Parathyroid adenoma (tissue), 2 donors: ENCODE results near the gene MTUS2.

Experiments
- H2AFZ ChIP-seq: fragments of 300-600 bp; sonication (generic); one replicate; pipeline ENCODE4 v1.7.0; 2017; ENCODE audit warnings: antibody characterized with exemption, mild to moderate bottlenecking
- H3K27ac ChIP-seq: fragments of 300-600 bp; sonication (generic); one replicate; pipeline ENCODE4 v1.7.0; 2017
- H3K27me3 ChIP-seq: fragments of 300-600 bp; sonication (generic); one replicate; pipeline ENCODE4 v1.7.0; 2017; ENCODE audit warnings: low read length; ENCODE audit not compliant: control insufficient read depth, insufficient read depth
- H3K36me3 ChIP-seq: fragments of 300-600 bp; sonication (generic); one replicate; pipeline ENCODE4 v1.7.0; 2017; ENCODE audit warnings: low read length; ENCODE audit not compliant: control insufficient read depth, insufficient read depth
- H3K4me1 ChIP-seq: fragments of 300-600 bp; sonication (generic); one replicate; pipeline ENCODE4 v1.7.0; 2017; ENCODE audit warnings: control low read depth
- H3K4me2 ChIP-seq: fragments of 300-600 bp; sonication (generic); one replicate; pipeline ENCODE4 v1.7.0; 2017; ENCODE audit warnings: low read length
- H3K4me3 ChIP-seq: fragments of 300-600 bp; sonication (generic); one replicate; pipeline ENCODE4 v1.7.0; 2017; ENCODE audit warnings: low read depth, low read length
- H3K79me2 ChIP-seq: fragments of 300-600 bp; sonication (generic); one replicate; pipeline ENCODE4 v1.7.0; 2017; ENCODE audit warnings: control low read depth
- H3K9ac ChIP-seq: fragments of 300-600 bp; sonication (generic); one replicate; pipeline ENCODE4 v1.7.0; 2017; ENCODE audit warnings: mild to moderate bottlenecking
- H3K9me3 ChIP-seq: fragments of 300-600 bp; sonication (generic); one replicate; pipeline ENCODE4 v1.7.0; 2017; ENCODE audit warnings: low read length; ENCODE audit not compliant: control insufficient read depth
- TF ChIP-seq, protein P1 (sequence below): fragments of 300-600 bp; sonication (generic); IDR thresholded peaks from one replicate; pipeline ENCODE4 v1.7.0; 2017; ENCODE audit warnings: antibody characterized with exemption, mild to moderate bottlenecking
- donor health status: primary hyperparathyroidism.

MTUS2 gene

DNA sequence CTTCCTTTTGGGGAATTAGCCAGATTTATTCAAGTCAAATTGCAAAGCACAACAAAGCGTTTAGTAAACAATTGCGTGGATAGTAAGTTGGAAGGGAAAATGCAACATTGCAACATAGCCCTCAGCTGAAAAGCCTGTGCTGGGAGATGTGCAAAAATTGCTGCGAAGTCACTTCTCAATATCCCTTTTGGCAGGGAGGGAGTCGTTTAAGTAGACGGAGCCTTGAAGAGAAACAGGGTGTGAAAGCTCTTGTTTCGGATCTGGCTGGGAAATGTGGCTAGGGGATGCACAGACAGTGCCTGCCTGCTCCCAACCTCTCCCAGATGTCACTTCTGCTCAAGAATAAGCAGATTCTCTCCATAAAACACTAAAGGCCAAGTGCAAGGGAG, 718.5 kb downstream of the MTUS2 start:
- Histone ChIP-seq H3K4me2 (no peak overlapping the region), H3K9me3 (no peaks in the 10 kb centered on the region), H3K27ac (no peak overlapping the region), H3K4me1 (no peaks in the 10 kb centered on the region), H3K36me3 (no peaks in the 10 kb centered on the region), H2AFZ (no peak overlapping the region), H3K9ac (no peak overlapping the region), H3K79me2 (no peaks in the 10 kb centered on the region), H3K27me3 (no peaks in the 10 kb centered on the region), H3K4me3 (no peak overlapping the region)
- TF ChIP-seq, protein P1, sequence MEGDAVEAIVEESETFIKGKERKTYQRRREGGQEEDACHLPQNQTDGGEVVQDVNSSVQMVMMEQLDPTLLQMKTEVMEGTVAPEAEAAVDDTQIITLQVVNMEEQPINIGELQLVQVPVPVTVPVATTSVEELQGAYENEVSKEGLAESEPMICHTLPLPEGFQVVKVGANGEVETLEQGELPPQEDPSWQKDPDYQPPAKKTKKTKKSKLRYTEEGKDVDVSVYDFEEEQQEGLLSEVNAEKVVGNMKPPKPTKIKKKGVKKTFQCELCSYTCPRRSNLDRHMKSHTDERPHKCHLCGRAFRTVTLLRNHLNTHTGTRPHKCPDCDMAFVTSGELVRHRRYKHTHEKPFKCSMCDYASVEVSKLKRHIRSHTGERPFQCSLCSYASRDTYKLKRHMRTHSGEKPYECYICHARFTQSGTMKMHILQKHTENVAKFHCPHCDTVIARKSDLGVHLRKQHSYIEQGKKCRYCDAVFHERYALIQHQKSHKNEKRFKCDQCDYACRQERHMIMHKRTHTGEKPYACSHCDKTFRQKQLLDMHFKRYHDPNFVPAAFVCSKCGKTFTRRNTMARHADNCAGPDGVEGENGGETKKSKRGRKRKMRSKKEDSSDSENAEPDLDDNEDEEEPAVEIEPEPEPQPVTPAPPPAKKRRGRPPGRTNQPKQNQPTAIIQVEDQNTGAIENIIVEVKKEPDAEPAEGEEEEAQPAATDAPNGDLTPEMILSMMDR = no peak

DNA sequence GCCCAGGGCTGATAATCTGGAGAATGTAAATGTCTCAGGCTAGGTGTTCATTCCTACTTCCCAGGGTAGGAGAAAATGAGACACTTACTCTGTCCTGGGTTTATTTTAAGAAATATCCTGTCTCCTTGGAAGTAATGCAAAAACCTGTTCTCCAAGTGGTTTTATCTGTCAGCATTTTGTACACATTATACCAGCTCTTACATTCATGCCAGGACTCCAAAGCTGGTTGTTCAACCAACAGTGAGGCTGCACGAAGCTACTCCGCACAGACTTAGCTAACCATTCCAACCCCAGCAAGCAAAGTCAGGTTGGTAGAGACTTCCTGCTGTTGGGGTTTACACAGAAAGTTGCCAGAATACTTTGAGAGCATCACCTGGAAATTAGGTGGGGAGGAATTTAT, 719.7 kb downstream of the MTUS2 start:
- Histone ChIP-seq H3K9ac (no peak overlapping the region), H3K4me1 (no peaks in the 10 kb centered on the region), H3K4me2 (no peak overlapping the region), H3K79me2 (no peaks in the 10 kb centered on the region), H3K27ac (no peak overlapping the region), H3K27me3 (no peaks in the 10 kb centered on the region), H3K4me3 (no peak overlapping the region), H2AFZ (no peak overlapping the region), H3K9me3 (no peaks in the 10 kb centered on the region), H3K36me3 (no peaks in the 10 kb centered on the region)
- TF ChIP-seq, protein P1 = no peak

DNA sequence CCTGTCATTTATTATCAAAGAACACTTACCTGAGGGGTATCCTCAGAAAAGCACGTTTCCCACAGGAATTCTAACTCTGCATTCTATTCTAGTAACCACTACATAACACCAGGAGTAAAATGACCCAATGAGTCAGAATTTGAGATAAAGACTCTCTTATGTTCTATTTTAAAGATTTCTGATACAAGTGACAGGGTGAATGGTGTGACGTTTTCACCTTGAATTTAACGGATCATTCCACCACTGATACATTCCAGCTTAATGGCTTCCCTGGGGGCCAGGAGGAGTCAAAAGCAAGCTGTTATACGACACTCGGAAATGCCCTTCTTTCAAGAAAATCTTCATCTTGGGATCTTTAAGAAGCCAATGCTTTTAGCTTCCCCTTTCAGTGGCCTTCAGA, 720.2 kb downstream of the MTUS2 start:
- Histone ChIP-seq H3K27me3 (no peaks in the 10 kb centered on the region), H3K4me1 (no peaks in the 10 kb centered on the region), H3K9ac (no peak overlapping the region), H3K4me3 (no peak overlapping the region), H3K9me3 (no peaks in the 10 kb centered on the region), H3K79me2 (no peaks in the 10 kb centered on the region), H3K27ac (no peak overlapping the region), H2AFZ (no peak overlapping the region), H3K4me2 (no peak overlapping the region), H3K36me3 (no peaks in the 10 kb centered on the region)
- TF ChIP-seq, protein P1 = no peak

DNA sequence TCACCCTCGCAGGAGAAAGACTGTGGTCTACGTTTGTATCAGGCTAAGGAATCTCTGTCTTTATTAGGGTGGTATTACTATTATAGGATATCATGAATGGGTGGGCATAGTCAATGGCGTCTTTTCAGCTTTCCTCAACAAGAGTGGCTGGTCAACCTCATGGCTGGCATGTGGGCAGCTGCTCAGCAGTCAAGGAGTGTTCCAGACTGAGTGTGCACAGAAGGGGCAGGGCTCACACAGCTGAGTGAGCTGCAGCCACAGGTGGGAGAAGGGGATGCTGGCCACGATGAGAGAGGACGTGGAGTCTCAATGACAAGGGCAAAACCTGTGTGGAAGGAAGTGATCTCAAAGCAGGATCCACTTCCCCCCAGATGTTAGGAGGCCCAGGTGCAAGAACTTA, 720.7 kb downstream of the MTUS2 start:
- Histone ChIP-seq H3K9me3 (no peaks in the 10 kb centered on the region), H3K36me3 (no peaks in the 10 kb centered on the region), H3K27ac (no peak overlapping the region), H3K79me2 (no peaks in the 10 kb centered on the region), H2AFZ (no peak overlapping the region), H3K4me1 (no peaks in the 10 kb centered on the region), H3K9ac (no peak overlapping the region), H3K4me2 (no peak overlapping the region), H3K4me3 (no peak overlapping the region), H3K27me3 (no peaks in the 10 kb centered on the region)
- TF ChIP-seq, protein P1 = no peak

DNA sequence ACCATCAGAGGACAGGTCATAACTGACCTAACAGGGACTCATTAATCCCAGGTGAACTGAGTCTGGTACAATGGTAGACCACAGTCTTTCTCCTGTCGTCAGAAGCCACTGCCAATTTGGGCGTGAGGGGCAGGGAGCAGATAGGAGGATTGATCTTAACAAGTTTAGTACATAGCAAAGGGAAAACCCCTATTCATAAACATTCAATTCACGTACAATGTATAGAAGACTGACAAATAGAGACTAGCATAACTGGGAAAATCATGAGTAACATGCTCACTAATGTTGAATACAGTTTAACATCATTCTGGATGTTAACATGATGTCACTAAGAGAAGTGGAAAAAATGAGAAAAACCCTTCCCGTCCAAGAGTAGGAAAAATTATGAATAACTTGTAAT, 721.3 kb downstream of the MTUS2 start:
- Histone ChIP-seq H3K79me2 (no peaks in the 10 kb centered on the region), H3K4me3 (no peak overlapping the region), H3K4me1 (no peaks in the 10 kb centered on the region), H3K9me3 (no peaks in the 10 kb centered on the region), H3K4me2 (no peak overlapping the region), H3K36me3 (no peaks in the 10 kb centered on the region), H3K27ac (no peak overlapping the region), H2AFZ (no peak overlapping the region), H3K9ac (no peak overlapping the region), H3K27me3 (no peaks in the 10 kb centered on the region)
- TF ChIP-seq, protein P1 = no peak
